ENCODE results near the gene POLDIP3.

The POLDIP3 gene, protein sequence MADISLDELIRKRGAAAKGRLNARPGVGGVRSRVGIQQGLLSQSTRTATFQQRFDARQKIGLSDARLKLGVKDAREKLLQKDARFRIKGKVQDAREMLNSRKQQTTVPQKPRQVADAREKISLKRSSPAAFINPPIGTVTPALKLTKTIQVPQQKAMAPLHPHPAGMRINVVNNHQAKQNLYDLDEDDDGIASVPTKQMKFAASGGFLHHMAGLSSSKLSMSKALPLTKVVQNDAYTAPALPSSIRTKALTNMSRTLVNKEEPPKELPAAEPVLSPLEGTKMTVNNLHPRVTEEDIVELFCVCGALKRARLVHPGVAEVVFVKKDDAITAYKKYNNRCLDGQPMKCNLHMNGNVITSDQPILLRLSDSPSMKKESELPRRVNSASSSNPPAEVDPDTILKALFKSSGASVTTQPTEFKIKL

DNA sequence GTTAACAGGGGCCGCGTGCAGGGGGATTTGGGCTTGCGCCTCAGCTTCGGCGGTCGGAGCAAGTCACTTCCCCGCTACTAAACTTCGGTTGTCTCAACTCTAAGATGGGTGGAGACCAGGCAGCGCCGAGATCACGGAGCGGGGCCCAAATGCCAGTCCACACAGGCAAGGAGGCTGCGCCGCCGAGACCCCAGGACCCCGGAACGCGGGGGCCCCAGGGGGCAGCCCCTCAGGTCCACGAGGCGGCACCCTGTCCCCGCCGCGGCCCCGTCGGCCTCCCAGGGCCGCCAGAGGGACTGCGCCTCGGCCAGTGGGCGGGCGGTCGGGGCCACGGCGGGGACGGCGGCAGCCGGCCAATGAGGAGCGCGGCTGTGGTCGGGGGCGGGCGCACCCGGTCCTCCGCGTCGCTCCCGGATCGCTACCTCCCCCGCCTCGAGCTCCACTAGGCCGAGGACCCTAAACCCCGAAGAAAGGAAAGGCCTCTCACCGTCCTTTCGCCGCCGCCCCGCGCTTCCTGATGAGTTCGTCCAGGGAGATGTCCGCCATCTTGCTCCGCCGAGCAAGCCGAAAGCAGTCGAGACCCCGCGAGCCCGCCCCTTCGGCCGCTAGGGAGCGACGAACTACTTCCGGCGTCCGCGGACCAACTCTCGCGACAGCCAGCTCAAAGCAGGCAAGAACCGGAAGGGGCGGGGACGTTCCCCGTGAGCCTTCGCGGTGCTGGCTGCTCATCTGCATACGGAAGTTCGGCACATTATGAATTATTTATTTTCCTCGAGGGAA, at the start of gene POLDIP3:
POLDIP3 (minus strand) TSS at position 572 of the 780 bp plus-strand sequence; CDS start at position 546, 26 bp downstream.
- FAIRE-seq (peak; percentile 98), DNase-seq (ENCODE audit: extremely low spot score, insufficient read length, low read depth) (peak; percentile 92)

GRCh38 chr22:42661985-42662831, 47.5 kb upstream of the POLDIP3 start:
- FAIRE-seq: peak; percentile 85
- peak; percentile 74 for DNase-seq (ENCODE audit: extremely low spot score, insufficient read length, low read depth)

DNA sequence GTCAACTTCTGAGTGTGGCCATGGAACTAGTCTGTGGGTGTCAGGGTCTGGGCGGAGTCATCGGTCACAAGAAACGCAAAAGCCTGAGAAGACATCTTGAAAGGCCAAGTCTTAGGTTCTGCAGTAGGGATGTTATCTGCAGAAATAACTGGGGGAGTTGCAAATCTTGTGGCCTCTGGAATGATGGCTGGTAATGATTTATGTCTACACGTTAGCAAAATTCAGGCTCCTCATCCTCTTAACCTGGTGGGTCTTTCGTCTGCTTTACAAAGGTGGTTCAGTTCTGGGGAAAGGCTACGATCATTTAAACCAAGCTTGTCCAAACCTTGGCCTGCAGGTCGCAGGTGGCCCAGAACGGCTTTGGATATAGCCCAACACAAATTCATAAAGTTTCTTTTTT, 41.9 kb upstream of the POLDIP3 start:
- FAIRE-seq: no peak
- DNase-seq (ENCODE audit: extremely low spot score, insufficient read length, low read depth): no peak

- FAIRE-seq (peak; percentile 94), DNase-seq (ENCODE audit: extremely low spot score, insufficient read length, low read depth) (peak; percentile 54)
Measured at GRCh38 chr22:42655693-42656092, 41.0 kb upstream of the POLDIP3 start.

- no peak for FAIRE-seq
- DNase-seq (ENCODE audit: extremely low spot score, insufficient read length, low read depth): no peak
Measured at GRCh38 chr22:42654436-42655073, 39.9 kb upstream of the POLDIP3 start.

DNA sequence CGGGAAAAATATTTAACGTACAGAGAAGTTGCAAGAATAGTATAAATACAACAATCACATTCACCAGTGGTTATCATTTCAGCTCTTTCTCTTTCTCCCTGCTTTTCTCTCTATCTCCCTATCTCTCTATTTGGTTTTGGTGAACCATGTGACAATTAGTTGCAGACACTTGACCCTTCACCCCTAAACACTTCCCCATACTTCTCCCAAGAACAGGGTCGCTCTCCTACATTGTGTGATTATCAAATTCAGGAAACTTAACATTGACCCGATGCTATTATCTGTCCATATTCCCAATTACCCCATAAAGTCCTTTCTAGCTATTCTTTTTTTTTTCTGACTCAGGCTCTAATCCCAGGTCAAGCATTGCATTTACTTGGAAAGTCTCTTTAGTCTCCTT, 39.3 kb upstream of the POLDIP3 start:
- DNase-seq (ENCODE audit: extremely low spot score, insufficient read length, low read depth): no peak
- FAIRE-seq: no peak

GRCh38 chr22:42651134-42651533, 36.5 kb upstream of the POLDIP3 start:
- FAIRE-seq (no peak), DNase-seq (ENCODE audit: extremely low spot score, insufficient read length, low read depth) (no peak)

- DNase-seq (ENCODE audit: extremely low spot score, insufficient read length, low read depth): peak; percentile 77
- FAIRE-seq: no peak
Measured at GRCh38 chr22:42649246-42650099, 34.8 kb upstream of the POLDIP3 start, which contains the start of gene CYB5R3. CYB5R3 (minus strand) TSS chr22:42649392; CDS start chr22:42649315, 77 bp downstream.

DNA sequence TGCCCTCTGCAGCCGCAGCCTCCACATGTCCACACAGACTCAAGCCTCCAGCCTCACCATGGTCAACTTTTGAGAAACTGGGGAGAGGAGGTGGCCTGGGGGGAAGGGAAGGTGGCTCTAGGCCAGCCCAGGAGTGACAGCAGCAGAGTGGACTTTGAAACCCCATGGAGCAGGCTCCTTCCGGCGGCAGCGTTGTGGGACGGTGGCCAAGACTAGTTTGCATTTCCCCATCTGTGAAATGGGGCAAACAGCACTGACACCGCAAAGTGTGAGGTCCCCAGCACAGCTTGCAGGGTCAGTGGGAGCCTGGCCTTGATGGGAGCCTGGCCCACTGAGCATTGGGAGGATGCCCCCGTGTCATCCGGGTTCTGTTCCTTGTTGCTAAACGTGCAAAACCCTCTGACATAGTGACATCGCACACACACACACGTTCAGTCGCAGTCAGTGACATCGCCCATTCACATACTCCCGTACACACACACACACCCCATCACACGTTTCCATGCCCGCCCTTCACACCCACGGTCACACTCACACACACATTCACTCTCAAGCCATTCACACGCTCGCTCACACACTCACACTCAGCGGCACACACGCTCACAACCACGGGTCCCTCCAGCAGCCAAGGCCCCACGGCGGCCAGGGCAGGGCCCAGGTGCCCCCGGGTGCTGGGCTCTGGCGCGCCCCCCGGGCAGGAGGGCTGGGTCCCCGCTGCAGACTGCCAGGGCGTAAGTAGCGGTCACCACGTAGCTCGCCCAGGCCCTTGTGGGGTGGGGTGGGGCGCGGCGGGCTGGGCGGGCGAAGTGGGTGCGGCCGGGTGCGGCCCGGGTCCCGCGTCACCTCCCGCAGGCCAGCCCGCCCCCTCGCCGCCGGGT, 33.9 kb upstream of the POLDIP3 start:
- DNase-seq (ENCODE audit: extremely low spot score, insufficient read length, low read depth): peak; percentile 22
- peak; percentile 78 for FAIRE-seq

GRCh38 chr22:42648017-42648367, 33.3 kb upstream of the POLDIP3 start:
- FAIRE-seq: no peak
- DNase-seq (ENCODE audit: extremely low spot score, insufficient read length, low read depth): no peak

GRCh38 chr22:42646569-42647525, 32.2 kb upstream of the POLDIP3 start:
- no peak for DNase-seq (ENCODE audit: extremely low spot score, insufficient read length, low read depth)
- no peak for FAIRE-seq

GRCh38 chr22:42645938-42646568, 31.4 kb upstream of the POLDIP3 start:
- no peak for DNase-seq (ENCODE audit: extremely low spot score, insufficient read length, low read depth)

DNA sequence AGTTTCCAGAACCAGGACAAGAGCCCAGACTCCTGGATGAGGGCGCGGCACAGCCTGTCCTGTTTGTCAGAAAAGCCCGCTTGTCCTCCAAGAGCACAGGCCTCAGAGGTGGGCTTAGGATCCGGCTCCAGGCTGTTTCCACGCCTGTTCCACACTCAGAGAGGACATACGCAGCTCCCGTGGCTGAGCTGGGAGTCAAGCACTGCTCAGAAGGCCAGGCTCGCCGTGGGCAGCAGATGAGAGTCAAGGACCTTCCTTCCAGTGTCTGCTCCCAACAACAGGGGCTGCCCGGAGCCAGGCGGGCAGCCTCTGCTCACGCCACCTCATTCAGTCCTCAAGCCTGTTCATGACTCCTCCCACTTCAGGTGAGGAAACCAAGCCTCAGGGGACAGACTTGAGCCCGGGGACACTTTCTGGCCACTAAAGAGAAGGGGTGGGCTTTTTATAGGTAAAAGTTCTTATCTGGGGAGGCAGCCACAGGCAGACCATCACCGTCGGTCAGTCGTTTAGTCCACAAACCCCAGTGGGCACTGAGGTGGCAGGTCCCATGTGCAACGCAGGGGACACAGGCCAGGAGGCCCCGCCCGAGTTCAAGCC, 30.8 kb upstream of the POLDIP3 start:
- FAIRE-seq (no peak), DNase-seq (ENCODE audit: extremely low spot score, insufficient read length, low read depth) (no peak)

More at GRCh38 chr22:42645938-42646568, 31.4 kb upstream of the POLDIP3 start:
- no peak for FAIRE-seq

GRCh38 chr22:42644422-42645340, 30.0 kb upstream of the POLDIP3 start:
- DNase-seq (ENCODE audit: extremely low spot score, insufficient read length, low read depth): no peak
- FAIRE-seq: no peak
